ENCODE data around the gene RAG1.

DNA sequence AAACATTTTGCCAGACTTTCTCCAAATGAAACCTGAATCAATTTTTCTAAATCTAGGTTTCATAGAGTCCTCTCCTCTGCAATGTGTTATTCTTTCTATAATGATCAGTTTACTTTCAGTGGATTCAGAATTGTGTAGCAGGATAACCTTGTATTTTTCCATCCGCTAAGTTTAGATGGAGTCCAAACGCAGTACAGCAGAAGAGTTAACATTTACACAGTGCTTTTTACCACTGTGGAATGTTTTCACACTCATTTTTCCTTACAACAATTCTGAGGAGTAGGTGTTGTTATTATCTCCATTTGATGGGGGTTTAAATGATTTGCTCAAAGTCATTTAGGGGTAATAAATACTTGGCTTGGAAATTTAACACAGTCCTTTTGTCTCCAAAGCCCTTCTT lies 9.6 kb downstream of the RAG1 start:
- TF ChIP-seq CTCF (conservative IDR thresholded peaks at IDR 0.05; ENCODE audit: low read length) = no peak
- TF ChIP-seq EZH2phosphoT487 (IDR thresholded peaks at IDR 0.05; ENCODE audit: borderline replicate concordance, low read depth, low read length) = no peak

All from OCI-LY7 (cell line).